SK-N-SH (cell line): ENCODE results near the gene CEP170B. TPM values are rescaled to one million over a fixed set of nuclear protein-coding genes. Genes with fewer than 3 reads are reported as not detected.

Experiments
- CTCF ChIA-PET: fragments of 300-600, 350-600 bp; formaldehyde crosslinking; extraction: SDS; loops from one replicate; lab custom pipeline; 2021; lab: Yijun Ruan, JAX
- POLR2A ChIA-PET: fragments of 350-600 bp; sonication (Branson Sonifier 250); formaldehyde crosslinking; extraction: SDS; loops from one replicate; lab custom pipeline; 2020; ENCODE audit warnings: antibody characterized with exemption, inconsistent platforms; lab: Yijun Ruan, JAX
- DNase-seq: peaks from one replicate; pipeline ENCODE4 v3.0.0; 2012
- H2AFZ ChIP-seq: fragments of 200-600 bp; sonication (generic); 2 replicates; pipeline ENCODE4 v1.8.1; 2016; ENCODE audit warnings: antibody characterized with exemption, mild to moderate bottlenecking, low read depth
- H3F3A ChIP-seq: fragments of 200-600 bp; sonication (generic); replicated peaks from 2 replicates; pipeline ENCODE3; 2016; ENCODE audit warnings: antibody characterized with exemption, mild to moderate bottlenecking; ENCODE audit not compliant: insufficient read depth
- H3K27ac ChIP-seq, 2 experiments: fragments of 200-500 bp in 1 of 2; fragments of 200-600 bp in 1 of 2; sonication (Bioruptor generic) in 1 of 2; sonication (generic), shearing (Covaris generic) in 1 of 2; 2 replicates each; pipeline versions ENCODE4 v1.5.1 to v1.6.1; 2014 to 2016; ENCODE audit warnings: low read depth in 2 of 2, inconsistent platforms in 1 of 2, low read length in 1 of 2, mild to moderate bottlenecking in 1 of 2, mixed read lengths in 1 of 2
- H3K27me3 ChIP-seq: fragments of 200-600 bp; sonication (generic), shearing (Covaris generic); 2 replicates; pipeline ENCODE4 v1.6.1; 2016; ENCODE audit warnings: mixed run types; ENCODE audit not compliant: insufficient read depth
- H3K36me3 ChIP-seq, 2 experiments: fragments of 200-500 bp in 1 of 2; fragments of 200-600 bp in 1 of 2; sonication (Bioruptor generic) in 1 of 2; sonication (generic) in 1 of 2; replicated peaks in 1 of 2; 2 replicates each; pipeline versions ENCODE3 to v1.5.1; 2014 to 2016; ENCODE audit warnings: low read length in 1 of 2, mild to moderate bottlenecking in 1 of 2; ENCODE audit not compliant: insufficient read depth in 2 of 2, control insufficient read depth in 1 of 2
- H3K4me1 ChIP-seq, 2 experiments: fragments of 200-500 bp in 1 of 2; fragments of 200-600 bp in 1 of 2; sonication (Bioruptor generic) in 1 of 2; sonication (generic), shearing (Covaris generic) in 1 of 2; 2 replicates each; pipeline versions ENCODE4 v1.5.1 to v1.6.1; 2014 to 2016; ENCODE audit warnings: low read depth in 1 of 2, low read length in 1 of 2, mixed run types in 1 of 2; ENCODE audit not compliant: insufficient read depth in 2 of 2, control insufficient read depth in 1 of 2
- H3K4me2 ChIP-seq: fragments of 200-600 bp; sonication (generic), shearing (Covaris generic); 2 replicates; pipeline ENCODE4 v1.6.1; 2017; ENCODE audit warnings: mixed run types
- H3K4me3 ChIP-seq, 2 experiments: fragments of 200-500 bp in 1 of 2; fragments of 200-600 bp in 1 of 2; sonication (Bioruptor generic) in 1 of 2; sonication (generic), shearing (Covaris generic) in 1 of 2; 2 replicates each; pipeline versions ENCODE4 v1.5.1 to v1.8.1; 2014 to 2016; ENCODE audit warnings: low read depth in 2 of 2, inconsistent platforms in 1 of 2, low read length in 1 of 2, mild to moderate bottlenecking in 1 of 2, mixed read lengths in 1 of 2, moderate library complexity in 1 of 2
- H3K79me2 ChIP-seq: fragments of 200-600 bp; sonication (generic); 2 replicates; pipeline ENCODE4 v1.8.1; 2017; ENCODE audit warnings: mild to moderate bottlenecking; ENCODE audit not compliant: insufficient read depth
- H3K9ac ChIP-seq: fragments of 200-600 bp; sonication (generic); 2 replicates; pipeline ENCODE4 v1.6.1; 2017; ENCODE audit warnings: mixed run types
- H3K9me2 ChIP-seq: fragments of 200-600 bp; sonication (generic); 2 replicates; pipeline ENCODE4 v1.6.1; 2017; ENCODE audit warnings: mixed run types
- H3K9me3 ChIP-seq: fragments of 200-600 bp; sonication (generic); 2 replicates; pipeline ENCODE4 v1.6.1; 2017; ENCODE audit warnings: mixed run types, mild to moderate bottlenecking, moderate library complexity
- H4K20me1 ChIP-seq: fragments of 200-600 bp; sonication (generic); 2 replicates; pipeline ENCODE4 v1.6.1; 2017; ENCODE audit warnings: mild to moderate bottlenecking, mixed run types; ENCODE audit not compliant: insufficient read depth
- CHD2 ChIP-seq: fragments of 150-350 bp; IDR thresholded peaks from 2 replicates; pipeline ENCODE4 v1.6.1; 2018; ENCODE audit warnings: low read length; ENCODE audit not compliant: partially characterized antibody
- EZH2phosphoT487 ChIP-seq: fragments of 200-600 bp; sonication (generic); IDR thresholded peaks from 2 replicates; pipeline ENCODE4 v1.6.1; 2017; ENCODE audit warnings: low read depth, mixed run types, mild to moderate bottlenecking, antibody characterized with exemption, moderate library complexity, borderline replicate concordance
- FOSL2 ChIP-seq: IDR thresholded peaks from 2 replicates; pipeline ENCODE4 v1.4.0; 2012; ENCODE audit warnings: low read depth, mild to moderate bottlenecking, moderate library complexity, borderline replicate concordance
- FOXM1 ChIP-seq: IDR thresholded peaks from 2 replicates; pipeline ENCODE4 v1.4.0; 2012; ENCODE audit warnings: low read depth, mild to moderate bottlenecking
- JUND ChIP-seq: IDR thresholded peaks from 2 replicates; pipeline ENCODE4 v1.4.0; 2012
- POLR2AphosphoS5 ChIP-seq: IDR thresholded peaks from 2 replicates; pipeline ENCODE4 v1.6.1; 2012; ENCODE audit warnings: low read depth, low read length
- RCOR1 ChIP-seq: fragments of 150-350 bp; IDR thresholded peaks from 2 replicates; pipeline ENCODE4 v1.6.1; 2017; ENCODE audit warnings: antibody characterized with exemption, low read length
- RXRA ChIP-seq: IDR thresholded peaks from 2 replicates; pipeline ENCODE4 v1.4.0; 2012; ENCODE audit warnings: low read depth, mild to moderate bottlenecking, borderline replicate concordance
- SIN3A ChIP-seq: IDR thresholded peaks from 2 replicates; pipeline ENCODE4 v1.6.1; 2012; ENCODE audit warnings: low read depth, mild to moderate bottlenecking, low read length, moderate library complexity, borderline replicate concordance
- SMC3 ChIP-seq: IDR thresholded peaks from 2 replicates; pipeline ENCODE4 v1.6.1; 2012; ENCODE audit warnings: low read depth, low read length, improper control_type of control experiment
- TEAD4 ChIP-seq: IDR thresholded peaks from 2 replicates; pipeline ENCODE4 v1.4.0; 2012; ENCODE audit warnings: mild to moderate bottlenecking, borderline replicate concordance; ENCODE audit not compliant: insufficient read depth
- YY1 ChIP-seq: IDR thresholded peaks from 2 replicates; pipeline ENCODE4 v1.4.0; 2012; ENCODE audit warnings: low read depth, mild to moderate bottlenecking
- WGBS: methylation state at CpG from one replicate; pipeline ENCODE4 v1.1.6; 2017; ENCODE audit warnings: low lambda C conversion rate; 5-methylcytosine and 5-hydroxymethylcytosine counted together
- polyA plus RNA-seq, 3 experiments: library from polyadenylated mRNA; depleted of rRNA; stranded (reverse); fragments of >200 nt; gene quantifications; 2 replicates each; pipeline ENCODE4 v1.2.3, GENCODE V29; 2012
- TF ChIP-seq, protein P1 (sequence below): IDR thresholded peaks from 2 replicates; pipeline ENCODE4 v1.4.0; 2012; ENCODE audit warnings: low read depth, borderline replicate concordance
- TF ChIP-seq, protein P2 (sequence below): IDR thresholded peaks from 2 replicates; pipeline ENCODE4 v1.4.0; 2012; ENCODE audit warnings: low read depth
- TF ChIP-seq, protein P3 (sequence below): IDR thresholded peaks from 2 replicates; pipeline ENCODE4 v1.4.0; 2012; ENCODE audit warnings: low read depth, borderline replicate concordance
- TF ChIP-seq, protein P4 (sequence below): fragments of 200-600 bp; sonication (generic); IDR thresholded peaks from 2 replicates; pipeline ENCODE4 v1.6.1; 2017; ENCODE audit warnings: antibody characterized with exemption, mild to moderate bottlenecking, moderate library complexity
- TF ChIP-seq, protein P5 (sequence below): fragments of 150-350 bp; IDR thresholded peaks from 2 replicates; pipeline ENCODE4 v1.6.1; 2016; ENCODE audit warnings: mild to moderate bottlenecking, low read depth, low read length
- TF ChIP-seq, protein P6 (sequence below): fragments of 150-350 bp; IDR thresholded peaks from 2 replicates; pipeline ENCODE4 v1.6.1; 2017; ENCODE audit warnings: antibody characterized with exemption, low read length, low read depth, borderline replicate concordance

The CEP170B gene
- polyA plus RNA-seq, 1 of the 3 experiments (the other 2 are of a cell fraction): 11.0 TPM

DNA sequence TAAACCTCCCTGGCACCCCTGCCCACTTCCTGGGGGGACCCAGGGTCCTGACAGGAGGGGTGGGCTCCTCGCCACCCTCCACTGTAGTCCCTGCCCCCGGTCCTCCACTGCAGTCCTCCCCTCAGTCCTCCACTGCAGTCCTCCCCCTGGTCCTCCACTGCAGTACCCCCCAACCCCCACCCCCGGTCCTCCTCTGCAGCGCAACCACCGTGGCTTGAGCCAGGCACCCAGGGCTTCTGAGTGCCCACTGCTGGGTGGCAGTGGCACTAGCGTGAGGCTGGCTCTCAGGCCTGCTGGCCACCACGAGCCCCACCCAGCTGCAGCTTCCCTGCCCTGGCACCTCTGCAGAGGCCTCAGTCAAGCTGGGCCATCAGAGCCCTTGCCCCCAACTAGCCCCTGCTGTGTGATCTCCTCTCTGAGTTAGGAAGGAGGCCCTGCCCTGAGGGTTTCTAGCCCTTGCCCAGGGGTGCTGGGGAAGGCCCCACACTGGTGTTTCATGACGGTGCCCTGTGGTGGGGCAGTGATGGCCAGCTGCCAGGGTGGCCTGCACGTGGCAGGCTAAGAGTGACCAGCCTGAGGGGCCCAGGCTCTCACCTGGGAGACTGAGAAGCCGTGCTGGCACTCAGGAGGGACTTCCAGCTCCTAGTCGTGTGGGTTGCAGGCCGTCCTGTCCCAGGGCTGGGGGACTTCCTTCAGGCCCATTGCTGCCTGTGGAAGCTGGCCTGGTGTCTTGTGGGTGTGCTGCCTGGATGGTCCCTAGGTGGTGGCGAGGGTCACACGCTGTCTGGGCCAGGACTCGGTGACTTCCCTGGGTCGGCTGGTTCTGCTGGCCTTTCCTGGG, 9.7 kb downstream of the CEP170B start:
- DNase-seq: no peak
- CTCF ChIA-PET: interaction anchor here (0.9 to 1.3 kb wide), 2 partner anchors 106 to 171 kb away, joined by 5 read pairs; no protein-coding TSS in a partner anchor
- Histone ChIP-seq H3K4me3 (no peak overlapping the region), H3K4me1 (peaks cover 0 to 3% of the 10 kb centered on the region in 2 experiments; a peak in 1 of 4 replicates), H2AFZ (no peak overlapping the region), H3K27ac (no peak overlapping the region)
- TF ChIP-seq YY1 (no peak), RXRA (no peak), CHD2 (no peak), RCOR1 (no peak), SMC3 (no peak), JUND (no peak), FOSL2 (no peak), EZH2phosphoT487 (no peak), TEAD4 (no peak), SIN3A (no peak), POLR2AphosphoS5 (no peak), FOXM1 (no peak)
- TF ChIP-seq, protein P1, sequence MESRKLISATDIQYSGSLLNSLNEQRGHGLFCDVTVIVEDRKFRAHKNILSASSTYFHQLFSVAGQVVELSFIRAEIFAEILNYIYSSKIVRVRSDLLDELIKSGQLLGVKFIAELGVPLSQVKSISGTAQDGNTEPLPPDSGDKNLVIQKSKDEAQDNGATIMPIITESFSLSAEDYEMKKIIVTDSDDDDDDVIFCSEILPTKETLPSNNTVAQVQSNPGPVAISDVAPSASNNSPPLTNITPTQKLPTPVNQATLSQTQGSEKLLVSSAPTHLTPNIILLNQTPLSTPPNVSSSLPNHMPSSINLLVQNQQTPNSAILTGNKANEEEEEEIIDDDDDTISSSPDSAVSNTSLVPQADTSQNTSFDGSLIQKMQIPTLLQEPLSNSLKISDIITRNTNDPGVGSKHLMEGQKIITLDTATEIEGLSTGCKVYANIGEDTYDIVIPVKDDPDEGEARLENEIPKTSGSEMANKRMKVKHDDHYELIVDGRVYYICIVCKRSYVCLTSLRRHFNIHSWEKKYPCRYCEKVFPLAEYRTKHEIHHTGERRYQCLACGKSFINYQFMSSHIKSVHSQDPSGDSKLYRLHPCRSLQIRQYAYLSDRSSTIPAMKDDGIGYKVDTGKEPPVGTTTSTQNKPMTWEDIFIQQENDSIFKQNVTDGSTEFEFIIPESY: no peak
- TF ChIP-seq, protein P2, sequence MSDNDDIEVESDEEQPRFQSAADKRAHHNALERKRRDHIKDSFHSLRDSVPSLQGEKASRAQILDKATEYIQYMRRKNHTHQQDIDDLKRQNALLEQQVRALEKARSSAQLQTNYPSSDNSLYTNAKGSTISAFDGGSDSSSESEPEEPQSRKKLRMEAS: no peak
- TF ChIP-seq, protein P3, sequence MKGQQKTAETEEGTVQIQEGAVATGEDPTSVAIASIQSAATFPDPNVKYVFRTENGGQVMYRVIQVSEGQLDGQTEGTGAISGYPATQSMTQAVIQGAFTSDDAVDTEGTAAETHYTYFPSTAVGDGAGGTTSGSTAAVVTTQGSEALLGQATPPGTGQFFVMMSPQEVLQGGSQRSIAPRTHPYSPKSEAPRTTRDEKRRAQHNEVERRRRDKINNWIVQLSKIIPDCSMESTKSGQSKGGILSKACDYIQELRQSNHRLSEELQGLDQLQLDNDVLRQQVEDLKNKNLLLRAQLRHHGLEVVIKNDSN: no peak
- TF ChIP-seq, protein P4, sequence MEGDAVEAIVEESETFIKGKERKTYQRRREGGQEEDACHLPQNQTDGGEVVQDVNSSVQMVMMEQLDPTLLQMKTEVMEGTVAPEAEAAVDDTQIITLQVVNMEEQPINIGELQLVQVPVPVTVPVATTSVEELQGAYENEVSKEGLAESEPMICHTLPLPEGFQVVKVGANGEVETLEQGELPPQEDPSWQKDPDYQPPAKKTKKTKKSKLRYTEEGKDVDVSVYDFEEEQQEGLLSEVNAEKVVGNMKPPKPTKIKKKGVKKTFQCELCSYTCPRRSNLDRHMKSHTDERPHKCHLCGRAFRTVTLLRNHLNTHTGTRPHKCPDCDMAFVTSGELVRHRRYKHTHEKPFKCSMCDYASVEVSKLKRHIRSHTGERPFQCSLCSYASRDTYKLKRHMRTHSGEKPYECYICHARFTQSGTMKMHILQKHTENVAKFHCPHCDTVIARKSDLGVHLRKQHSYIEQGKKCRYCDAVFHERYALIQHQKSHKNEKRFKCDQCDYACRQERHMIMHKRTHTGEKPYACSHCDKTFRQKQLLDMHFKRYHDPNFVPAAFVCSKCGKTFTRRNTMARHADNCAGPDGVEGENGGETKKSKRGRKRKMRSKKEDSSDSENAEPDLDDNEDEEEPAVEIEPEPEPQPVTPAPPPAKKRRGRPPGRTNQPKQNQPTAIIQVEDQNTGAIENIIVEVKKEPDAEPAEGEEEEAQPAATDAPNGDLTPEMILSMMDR: no peak
- TF ChIP-seq, protein P5, sequence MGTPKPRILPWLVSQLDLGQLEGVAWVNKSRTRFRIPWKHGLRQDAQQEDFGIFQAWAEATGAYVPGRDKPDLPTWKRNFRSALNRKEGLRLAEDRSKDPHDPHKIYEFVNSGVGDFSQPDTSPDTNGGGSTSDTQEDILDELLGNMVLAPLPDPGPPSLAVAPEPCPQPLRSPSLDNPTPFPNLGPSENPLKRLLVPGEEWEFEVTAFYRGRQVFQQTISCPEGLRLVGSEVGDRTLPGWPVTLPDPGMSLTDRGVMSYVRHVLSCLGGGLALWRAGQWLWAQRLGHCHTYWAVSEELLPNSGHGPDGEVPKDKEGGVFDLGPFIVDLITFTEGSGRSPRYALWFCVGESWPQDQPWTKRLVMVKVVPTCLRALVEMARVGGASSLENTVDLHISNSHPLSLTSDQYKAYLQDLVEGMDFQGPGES: no peak
- TF ChIP-seq, protein P6, sequence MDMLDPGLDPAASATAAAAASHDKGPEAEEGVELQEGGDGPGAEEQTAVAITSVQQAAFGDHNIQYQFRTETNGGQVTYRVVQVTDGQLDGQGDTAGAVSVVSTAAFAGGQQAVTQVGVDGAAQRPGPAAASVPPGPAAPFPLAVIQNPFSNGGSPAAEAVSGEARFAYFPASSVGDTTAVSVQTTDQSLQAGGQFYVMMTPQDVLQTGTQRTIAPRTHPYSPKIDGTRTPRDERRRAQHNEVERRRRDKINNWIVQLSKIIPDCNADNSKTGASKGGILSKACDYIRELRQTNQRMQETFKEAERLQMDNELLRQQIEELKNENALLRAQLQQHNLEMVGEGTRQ: no peak
- TF ChIP-seq, all 33 proteins: peak for 0
- no peaks in the 10 kb centered on the region for H3K9me3 ChIP-seq
- H3K79me2 ChIP-seq: peaks cover 34% of the 10 kb centered on the region
- H3K27me3 ChIP-seq: no peaks in the 10 kb centered on the region
- peaks cover 0 to 6% of the 10 kb centered on the region in 2 experiments for H3K36me3 ChIP-seq
- WGBS: 92% methylated on average over 4 of the region's 16 CpGs
- no peak overlapping the region for H3K4me2 ChIP-seq
- H3K9ac ChIP-seq: no peak overlapping the region
- no peaks in the 10 kb centered on the region for H3K9me2 ChIP-seq
- H3F3A ChIP-seq: no peaks in the 10 kb centered on the region
- POLR2A ChIA-PET: no interaction called here
- peaks cover 67% of the 10 kb centered on the region for H4K20me1 ChIP-seq
